HUES48 (cell line): ENCODE measurements around the gene WFS1.

Experiments used
- H3K27ac ChIP-seq: one replicate; pipeline ENCODE4 v1.7.0; 2013; ENCODE audit warnings: low read depth, low read length, inconsistent platforms
- H3K27me3 ChIP-seq: 2 replicates; pipeline ENCODE4 v1.6.1; 2013; ENCODE audit warnings: mild to moderate bottlenecking, low read length; ENCODE audit not compliant: control insufficient read depth, insufficient read depth
- H3K36me3 ChIP-seq: 2 replicates; pipeline ENCODE4 v1.6.1; 2013; ENCODE audit warnings: low read length; ENCODE audit not compliant: control insufficient read depth, insufficient read depth
- H3K4me1 ChIP-seq: 2 replicates; pipeline ENCODE4 v1.6.1; 2013; ENCODE audit warnings: mild to moderate bottlenecking, low read length; ENCODE audit not compliant: control insufficient read depth, insufficient read depth
- H3K4me3 ChIP-seq: 2 replicates; pipeline ENCODE4 v1.5.1; 2013; ENCODE audit warnings: mild to moderate bottlenecking, low read depth, low read length
- H3K9ac ChIP-seq: 2 replicates; pipeline ENCODE4 v1.6.1; 2013; ENCODE audit warnings: mild to moderate bottlenecking, low read depth, low read length, moderate library complexity
- H3K9me3 ChIP-seq: 2 replicates; pipeline ENCODE4 v1.6.1; 2013; ENCODE audit warnings: low read length; ENCODE audit not compliant: control insufficient read depth, insufficient read depth

WFS1 gene

GRCh38 chr4:6338175-6338950 is 68.7 kb downstream of the WFS1 start:
- H3K4me3 ChIP-seq, result no peak overlapping the region
- H3K9me3 ChIP-seq, result no peaks in the 10 kb centered on the region
- H3K9ac ChIP-seq, result no peak overlapping the region
- H3K27me3 ChIP-seq, result no peaks in the 10 kb centered on the region
- H3K27ac ChIP-seq, result no peak overlapping the region
- H3K4me1 ChIP-seq, result 0 out of 2 replicates have a peak, but pooled peaks cover 4% of the 10 kb centered on the region
- no peaks in the 10 kb centered on the region for H3K36me3 ChIP-seq

DNA sequence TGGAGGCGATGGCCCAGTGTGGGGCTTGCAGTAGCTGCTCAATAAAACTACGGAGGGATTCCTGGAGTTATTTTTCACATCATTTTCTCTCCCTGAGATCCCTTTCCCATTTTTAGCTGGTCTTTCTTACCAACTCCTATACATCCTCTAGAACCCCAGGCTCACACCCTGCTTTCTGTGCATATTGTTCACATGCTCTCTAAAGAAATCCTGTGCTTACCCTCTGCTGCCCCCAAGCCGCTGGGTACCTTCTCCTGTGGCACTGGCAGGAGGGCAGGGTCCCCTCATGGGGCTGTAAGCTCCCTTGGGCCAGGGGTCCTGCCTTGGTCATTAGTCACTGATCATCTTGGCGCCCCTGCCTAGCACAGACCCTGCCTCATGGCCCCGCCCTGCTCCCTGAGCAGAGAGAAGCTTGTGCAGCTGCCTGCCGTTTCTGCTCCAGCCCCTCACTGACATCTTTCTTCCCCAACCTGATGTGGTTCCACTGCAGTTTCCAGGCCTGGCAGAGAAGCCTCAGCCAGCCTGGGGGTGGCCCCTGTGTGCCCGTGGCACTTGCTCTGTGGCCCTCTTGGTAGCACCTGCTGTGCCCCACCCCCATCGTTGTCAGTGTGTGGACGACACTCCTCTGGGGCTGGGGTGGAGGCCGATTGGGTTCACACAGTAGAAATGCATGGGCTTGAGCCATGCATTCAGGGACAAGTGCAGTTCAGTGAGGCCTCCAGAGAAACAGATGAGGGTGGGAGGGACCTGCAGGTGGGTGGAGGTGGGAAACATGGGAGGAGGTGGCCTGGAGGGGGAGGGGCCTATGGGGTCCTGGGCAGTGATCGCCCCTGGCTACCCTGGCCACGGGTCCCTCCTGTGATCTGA is 69.5 kb downstream of the WFS1 start:
- Histone ChIP-seq H3K27me3 (no peaks in the 10 kb centered on the region), H3K27ac (no peak overlapping the region), H3K4me1 (0 out of 2 replicates have a peak, but pooled peaks cover 4% of the 10 kb centered on the region), H3K36me3 (no peaks in the 10 kb centered on the region), H3K9me3 (no peaks in the 10 kb centered on the region), H3K4me3 (no peak overlapping the region), H3K9ac (no peak overlapping the region)

DNA sequence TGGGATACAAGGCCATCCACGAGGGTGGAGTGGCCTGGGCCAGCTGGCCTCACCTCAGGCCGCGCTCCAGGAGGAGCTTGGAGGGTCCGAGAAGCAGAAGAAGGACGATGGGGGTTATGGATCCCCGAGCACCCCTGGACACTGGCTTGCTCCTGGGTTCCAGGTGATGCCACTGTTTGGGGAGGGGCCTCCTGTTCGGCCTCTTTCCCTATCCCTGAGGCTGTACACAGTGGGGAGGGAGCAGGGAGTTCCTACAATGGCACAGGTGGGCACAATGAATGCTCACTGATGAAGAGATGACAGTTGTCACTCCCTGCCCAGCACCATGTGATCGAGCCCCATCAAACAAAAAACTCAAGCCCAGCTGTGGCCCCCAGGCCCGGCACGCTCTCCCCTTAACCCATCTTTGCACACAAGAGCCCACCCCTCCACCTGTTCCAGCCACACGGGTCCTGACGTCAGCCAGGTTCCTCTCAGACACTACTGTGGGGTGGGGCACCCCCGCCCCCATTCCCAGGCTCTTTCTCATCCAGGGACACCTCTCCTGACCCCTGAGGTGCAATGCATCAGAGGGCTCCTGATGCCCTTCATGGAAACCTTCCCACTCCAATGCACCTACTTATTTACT is 70.3 kb downstream of the WFS1 start:
- no peaks in the 10 kb centered on the region for H3K36me3 ChIP-seq
- H3K9me3 ChIP-seq, result no peaks in the 10 kb centered on the region
- H3K27me3 ChIP-seq, result no peaks in the 10 kb centered on the region
- no peak overlapping the region for H3K9ac ChIP-seq
- no peak overlapping the region for H3K27ac ChIP-seq
- no peak overlapping the region for H3K4me3 ChIP-seq
- H3K4me1 ChIP-seq, result 0 out of 2 replicates have a peak, but pooled peaks cover 4% of the 10 kb centered on the region

DNA sequence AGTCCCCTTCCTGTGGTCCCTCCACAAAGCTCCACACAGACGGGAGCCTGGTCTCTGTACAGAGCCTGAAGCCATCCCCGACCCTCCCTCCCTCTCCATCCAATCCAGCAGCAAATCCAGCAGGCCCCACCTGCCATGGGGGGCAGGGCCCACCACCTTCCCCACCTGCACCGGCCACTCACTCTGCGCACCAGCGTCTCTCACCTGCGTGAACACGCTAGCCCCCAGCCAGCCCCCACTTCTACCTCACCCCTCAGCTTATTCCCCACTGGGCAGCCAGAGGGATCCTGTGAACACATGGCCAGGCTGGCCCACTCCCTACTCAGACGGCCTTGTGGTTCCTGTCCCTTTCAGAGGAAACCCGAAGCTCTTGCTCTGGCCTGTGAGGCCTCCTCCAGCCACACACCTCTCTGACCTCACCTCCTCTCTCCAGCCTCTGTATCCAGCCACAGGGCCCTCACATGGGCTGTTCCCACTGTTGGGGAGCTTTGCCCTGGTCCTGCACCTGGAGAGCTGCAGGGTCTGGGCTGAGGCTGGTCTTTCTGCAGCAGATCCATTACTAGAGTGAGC is 70.9 kb downstream of the WFS1 start:
- no peak overlapping the region for H3K27ac ChIP-seq
- no peak overlapping the region for H3K4me3 ChIP-seq

DNA sequence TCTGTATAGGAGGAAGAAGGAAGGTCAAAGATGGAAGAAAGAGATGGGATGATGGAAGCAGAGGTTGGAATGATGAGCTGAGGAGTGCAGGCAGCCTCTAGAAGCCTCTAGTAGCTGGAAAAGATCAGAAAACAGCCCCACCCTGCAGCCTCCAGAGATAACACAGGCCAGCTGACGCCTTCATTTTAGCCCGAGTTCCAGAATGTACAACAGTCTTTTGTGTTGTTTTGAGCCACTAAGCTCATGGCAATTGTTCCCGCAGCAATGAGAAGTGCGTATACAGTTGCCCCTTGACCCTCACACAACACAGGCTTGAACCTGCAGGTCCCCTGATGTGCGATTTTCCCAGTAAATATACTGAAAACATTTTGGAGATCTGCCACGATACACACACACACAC is 72.0 kb downstream of the WFS1 start:
- Histone ChIP-seq H3K4me1 (0 out of 2 replicates have a peak, but pooled peaks cover 4% of the 10 kb centered on the region), H3K9me3 (no peaks in the 10 kb centered on the region), H3K27ac (no peak overlapping the region), H3K27me3 (no peaks in the 10 kb centered on the region), H3K9ac (no peak overlapping the region), H3K4me3 (no peak overlapping the region), H3K36me3 (no peaks in the 10 kb centered on the region)

More for the DNA sequence above, 70.9 kb downstream of the WFS1 start:
- Histone ChIP-seq H3K9me3 (no peaks in the 10 kb centered on the region), H3K36me3 (no peaks in the 10 kb centered on the region), H3K9ac (no peak overlapping the region), H3K27me3 (no peaks in the 10 kb centered on the region), H3K4me1 (0 out of 2 replicates have a peak, but pooled peaks cover 4% of the 10 kb centered on the region)

DNA sequence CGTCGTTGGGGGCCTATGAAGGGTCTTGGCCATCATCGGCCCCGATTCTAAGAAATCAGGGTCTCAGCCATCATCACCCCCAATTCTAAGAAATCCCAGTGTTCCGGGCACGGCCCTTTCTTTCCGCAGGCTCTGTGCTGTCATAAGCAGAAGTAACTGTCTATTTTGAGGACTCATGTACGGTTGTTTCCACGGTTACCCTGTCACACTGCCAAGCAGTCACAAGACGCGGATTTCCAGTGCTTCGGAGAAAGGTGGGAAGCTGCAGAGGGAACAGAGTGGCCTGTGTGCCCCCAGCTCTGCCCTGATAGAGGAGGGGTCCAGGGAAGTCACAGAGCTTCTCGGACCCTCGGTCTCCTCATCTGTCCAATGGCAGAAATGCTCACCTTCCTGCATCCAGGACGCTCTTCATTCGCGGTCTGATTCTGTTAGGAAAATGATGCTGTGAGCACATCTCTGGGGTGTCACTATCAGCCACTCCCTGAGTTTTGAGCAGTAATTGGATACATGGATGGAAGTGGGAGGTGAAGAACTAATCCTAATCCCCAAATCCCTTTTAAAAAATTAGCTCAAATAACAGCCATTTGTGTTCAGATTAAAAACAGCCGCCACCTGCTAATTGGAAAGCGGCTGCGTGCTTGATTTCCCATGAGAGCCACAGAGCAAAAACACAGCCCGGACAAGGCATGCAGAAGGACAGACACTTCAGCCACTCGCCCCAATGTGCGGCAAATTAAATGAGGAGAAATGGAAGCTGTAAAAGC is 73.1 kb downstream of the WFS1 start:
- H3K36me3 ChIP-seq, result no peaks in the 10 kb centered on the region
- H3K4me1 ChIP-seq, result no peaks in the 10 kb centered on the region
- no peak overlapping the region for H3K4me3 ChIP-seq
- no peak overlapping the region for H3K9ac ChIP-seq
- no peaks in the 10 kb centered on the region for H3K9me3 ChIP-seq
- H3K27me3 ChIP-seq, result no peaks in the 10 kb centered on the region
- no peak overlapping the region for H3K27ac ChIP-seq

DNA sequence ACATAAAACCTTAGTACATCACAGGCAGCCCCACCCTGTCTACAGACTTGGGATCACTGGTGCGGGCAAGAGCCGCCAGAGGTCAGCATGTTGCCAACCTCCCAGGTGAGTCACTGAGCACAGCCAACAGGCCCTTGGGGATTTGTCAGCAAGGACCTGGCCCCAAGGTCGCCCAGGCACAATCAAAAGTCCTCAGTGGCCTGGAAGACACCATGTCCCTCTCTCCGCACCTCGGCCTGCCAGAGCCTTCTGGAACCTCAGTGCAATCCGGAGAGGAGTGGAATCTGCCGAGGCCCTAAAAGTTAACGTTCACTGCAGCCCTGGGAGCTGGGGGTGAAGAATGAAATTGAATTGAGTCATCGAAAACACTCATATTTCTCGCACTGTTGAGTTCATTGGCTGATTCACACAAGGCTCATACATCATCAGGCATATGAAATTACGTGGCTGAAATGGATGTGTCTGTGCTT is 74.3 kb downstream of the WFS1 start:
- H3K36me3 ChIP-seq, result no peaks in the 10 kb centered on the region
- no peaks in the 10 kb centered on the region for H3K4me1 ChIP-seq
- H3K9me3 ChIP-seq, result no peaks in the 10 kb centered on the region
- no peak overlapping the region for H3K4me3 ChIP-seq
- H3K9ac ChIP-seq, result no peak overlapping the region
- H3K27ac ChIP-seq, result no peak overlapping the region
- H3K27me3 ChIP-seq, result no peaks in the 10 kb centered on the region

DNA sequence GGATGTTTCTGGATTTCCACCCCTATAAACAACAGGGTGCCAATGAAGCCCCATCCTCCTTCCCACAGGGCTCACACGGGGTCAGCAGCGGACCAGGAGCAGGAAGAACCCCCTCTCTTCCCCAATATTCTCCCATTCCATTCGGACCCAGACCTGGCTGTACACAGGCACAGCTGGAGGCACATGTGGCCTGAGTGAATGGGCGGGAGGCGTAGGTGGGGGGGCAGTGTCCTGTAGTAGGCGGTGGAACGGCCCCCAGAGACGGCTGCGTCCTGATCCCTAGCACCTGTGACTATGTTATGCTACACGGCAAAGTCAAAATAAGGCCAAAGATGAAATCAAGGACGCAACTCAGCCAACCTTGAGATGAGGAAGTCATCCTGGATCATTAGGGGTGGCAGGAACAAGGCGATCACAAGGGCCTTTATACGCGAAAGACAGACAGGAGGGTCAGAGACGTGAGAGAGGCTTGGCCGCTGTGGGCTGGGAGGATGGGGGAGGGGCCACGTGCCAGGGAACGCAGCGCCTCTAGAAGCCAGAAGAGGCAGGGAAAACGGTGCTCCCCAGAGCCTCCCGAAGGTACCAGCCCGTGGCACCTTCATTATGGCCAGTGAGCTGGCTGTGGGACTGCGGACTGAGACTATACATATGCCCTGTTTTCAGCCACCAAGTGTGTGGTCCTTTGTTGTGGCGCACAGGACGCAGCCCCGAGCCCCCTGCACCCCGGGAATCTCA is 75.6 kb downstream of the WFS1 start:
- no peaks in the 10 kb centered on the region for H3K9me3 ChIP-seq
- no peaks in the 10 kb centered on the region for H3K4me1 ChIP-seq
- H3K4me3 ChIP-seq, result no peak overlapping the region
- H3K36me3 ChIP-seq, result no peaks in the 10 kb centered on the region
- H3K9ac ChIP-seq, result no peak overlapping the region
- no peaks in the 10 kb centered on the region for H3K27me3 ChIP-seq
- H3K27ac ChIP-seq, result no peak overlapping the region

DNA sequence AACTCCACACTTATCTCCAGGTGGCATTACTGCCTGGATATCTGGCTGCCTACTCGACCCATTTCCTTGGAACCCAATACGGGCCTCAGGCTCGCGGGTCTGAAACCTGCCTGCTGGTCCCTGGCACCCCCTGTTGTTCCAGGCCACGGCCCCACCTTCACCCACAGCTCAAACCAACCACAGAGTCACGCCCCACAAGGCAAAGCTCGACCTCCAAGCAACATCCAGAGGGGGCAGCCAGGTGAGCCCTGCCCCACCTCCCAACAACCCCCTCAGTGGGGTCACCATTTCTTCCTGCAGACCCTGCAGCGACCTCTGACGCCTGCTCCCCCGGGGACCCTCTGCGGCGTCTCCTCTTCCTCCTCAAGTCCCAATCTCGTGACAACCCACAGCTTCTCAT is 76.2 kb downstream of the WFS1 start:
- Histone ChIP-seq H3K36me3 (no peaks in the 10 kb centered on the region), H3K27ac (no peak overlapping the region), H3K9ac (no peak overlapping the region), H3K27me3 (no peaks in the 10 kb centered on the region), H3K9me3 (no peaks in the 10 kb centered on the region), H3K4me1 (no peaks in the 10 kb centered on the region), H3K4me3 (no peak overlapping the region)
